Measurements from ENCODE around the gene TIA1. TPM values are rescaled to one million over a fixed set of nuclear protein-coding genes. Genes with fewer than 3 reads are reported as not detected.

TIA1 gene
- total and polyA plus RNA-seq, 2 donors from 2014 or later: 39.4 to 97.6 TPM

DNA sequence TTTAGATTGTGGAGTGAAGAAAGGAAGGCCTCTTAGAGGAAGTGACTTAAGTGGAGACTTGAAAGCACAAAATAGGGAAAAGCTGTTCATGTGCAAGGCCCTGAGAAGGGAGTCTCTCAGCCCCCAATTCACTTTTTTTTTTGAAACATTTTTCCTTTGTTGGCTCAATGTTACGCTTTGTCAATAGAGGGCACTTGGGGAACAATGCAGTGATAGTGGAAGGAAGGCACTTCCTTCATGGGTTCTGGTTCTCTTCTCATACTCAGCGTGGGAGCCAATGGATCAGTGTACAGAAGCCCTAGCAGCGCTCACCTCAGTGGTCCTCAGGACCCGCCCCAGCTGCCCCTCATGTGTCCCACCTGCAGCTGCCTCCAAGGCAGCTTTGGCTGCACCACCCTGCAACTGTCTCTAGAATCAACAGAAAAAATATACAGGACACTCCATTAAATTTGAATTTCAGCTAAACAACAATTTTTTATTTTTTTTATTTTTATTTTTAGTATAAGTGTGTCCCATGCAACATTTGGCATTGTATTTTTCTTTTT is 49.0 kb downstream of the TIA1 start:
- H3K27ac ChIP-seq (ENCODE audit: low read depth in 2 of 2, low read length in 2 of 2): no peak overlapping the region
- no peaks in the 10 kb centered on the region for H3K9me3 ChIP-seq (ENCODE audit: control insufficient read depth in 2 of 3, insufficient read depth in 1 of 3, low read length in 3 of 3)
- no peak overlapping the region for H3K4me3 ChIP-seq (ENCODE audit: low read length in 3 of 3)
- DNase-seq: no peak
- no peaks in the 10 kb centered on the region for H3K27me3 ChIP-seq (ENCODE audit: control insufficient read depth, insufficient read depth, low read length)
- TF ChIP-seq, protein P1, sequence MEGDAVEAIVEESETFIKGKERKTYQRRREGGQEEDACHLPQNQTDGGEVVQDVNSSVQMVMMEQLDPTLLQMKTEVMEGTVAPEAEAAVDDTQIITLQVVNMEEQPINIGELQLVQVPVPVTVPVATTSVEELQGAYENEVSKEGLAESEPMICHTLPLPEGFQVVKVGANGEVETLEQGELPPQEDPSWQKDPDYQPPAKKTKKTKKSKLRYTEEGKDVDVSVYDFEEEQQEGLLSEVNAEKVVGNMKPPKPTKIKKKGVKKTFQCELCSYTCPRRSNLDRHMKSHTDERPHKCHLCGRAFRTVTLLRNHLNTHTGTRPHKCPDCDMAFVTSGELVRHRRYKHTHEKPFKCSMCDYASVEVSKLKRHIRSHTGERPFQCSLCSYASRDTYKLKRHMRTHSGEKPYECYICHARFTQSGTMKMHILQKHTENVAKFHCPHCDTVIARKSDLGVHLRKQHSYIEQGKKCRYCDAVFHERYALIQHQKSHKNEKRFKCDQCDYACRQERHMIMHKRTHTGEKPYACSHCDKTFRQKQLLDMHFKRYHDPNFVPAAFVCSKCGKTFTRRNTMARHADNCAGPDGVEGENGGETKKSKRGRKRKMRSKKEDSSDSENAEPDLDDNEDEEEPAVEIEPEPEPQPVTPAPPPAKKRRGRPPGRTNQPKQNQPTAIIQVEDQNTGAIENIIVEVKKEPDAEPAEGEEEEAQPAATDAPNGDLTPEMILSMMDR (IDR thresholded peaks at IDR 0.05; ENCODE audit: borderline replicate concordance, extremely low read depth, insufficient read depth): no peak
- FAIRE-seq: no peak
- no peak overlapping the region for H3K9ac ChIP-seq (ENCODE audit: low read length in 3 of 3)
- H3K36me3 ChIP-seq (ENCODE audit: control insufficient read depth in 2 of 3, insufficient read depth in 3 of 3, low read length in 3 of 3): no peaks in the 10 kb centered on the region
- intact Hi-C loops (cut with DNase I): no loop called here
- no peaks in the 10 kb centered on the region for H3K4me1 ChIP-seq (ENCODE audit: control insufficient read depth in 2 of 3, insufficient read depth in 2 of 3, low read depth in 1 of 3, low read length in 3 of 3)

DNA sequence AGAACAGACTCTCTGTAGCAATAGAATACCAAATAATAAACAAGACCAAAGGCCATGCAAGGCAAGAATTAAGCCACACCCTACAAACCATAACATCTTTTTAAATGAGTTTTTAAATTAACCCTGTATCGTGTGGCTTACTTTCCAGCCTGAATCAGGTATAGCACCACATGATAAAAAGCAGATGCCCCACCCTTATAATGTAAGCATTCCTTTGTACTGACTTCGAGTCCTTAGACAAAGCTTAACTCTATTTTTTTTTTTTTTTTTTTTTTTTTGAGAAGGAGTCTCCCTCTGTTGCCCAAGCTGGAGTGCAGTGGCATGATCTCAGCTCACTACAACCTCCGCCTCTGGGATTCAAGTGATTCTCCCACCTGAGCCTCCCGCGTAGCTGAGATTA is 55.9 kb downstream of the TIA1 start:
- Histone ChIP-seq H3K9me3 (ENCODE audit: control insufficient read depth in 2 of 3, insufficient read depth in 1 of 3, low read length in 3 of 3) (no peaks in the 10 kb centered on the region), H3K9ac (ENCODE audit: low read length in 3 of 3) (no peak overlapping the region), H3K36me3 (ENCODE audit: control insufficient read depth in 2 of 3, insufficient read depth in 3 of 3, low read length in 3 of 3) (no peaks in the 10 kb centered on the region), H3K27me3 (ENCODE audit: control insufficient read depth, insufficient read depth, low read length) (no peaks in the 10 kb centered on the region), H3K27ac (ENCODE audit: low read depth in 2 of 2, low read length in 2 of 2) (no peak overlapping the region), H3K4me1 (ENCODE audit: control insufficient read depth in 2 of 3, insufficient read depth in 2 of 3, low read depth in 1 of 3, low read length in 3 of 3) (peaks cover 0 to 5% (median 2%) of the 10 kb centered on the region in 3 donors), H3K4me3 (ENCODE audit: low read length in 3 of 3) (no peak overlapping the region)
- TF ChIP-seq, protein P1 (IDR thresholded peaks at IDR 0.05; ENCODE audit: borderline replicate concordance, extremely low read depth, insufficient read depth): no peak
- FAIRE-seq (no peak), DNase-seq (no peak)
- intact Hi-C loops (cut with DNase I): no loop called here

DNA sequence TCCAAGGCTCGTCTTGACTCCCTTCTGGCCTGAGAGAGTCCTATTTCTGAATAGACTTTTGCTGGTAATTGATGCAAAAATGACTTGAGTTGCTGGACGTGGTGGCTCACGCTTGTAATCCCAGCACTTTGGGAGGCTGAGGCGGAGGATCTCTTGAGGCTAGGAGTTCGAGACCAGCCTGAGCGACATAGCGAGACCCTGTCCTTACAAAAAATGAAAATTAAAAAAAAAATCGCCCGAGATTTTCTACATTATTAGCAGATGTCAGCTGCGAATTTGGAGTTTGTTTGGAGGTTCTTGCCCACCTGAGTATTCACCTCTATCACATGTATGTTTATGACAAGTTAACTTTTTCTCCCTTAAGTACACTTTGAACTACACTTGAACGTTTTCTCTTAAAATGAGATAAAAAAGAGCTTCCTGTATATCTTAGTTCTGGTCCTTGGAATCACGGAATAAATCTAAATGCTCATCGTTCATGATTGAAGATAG is 57.1 kb downstream of the TIA1 start:
- DNase-seq: no peak
- FAIRE-seq: no peak
- intact Hi-C loops (cut with DNase I): no loop called here
- Histone ChIP-seq H3K4me3 (ENCODE audit: low read length in 3 of 3) (peak overlapping the region; percentile 57 to 99 (median 96)), H3K27ac (ENCODE audit: low read depth in 2 of 2, low read length in 2 of 2) (peak overlapping the region; percentile 97 to 99), H3K36me3 (ENCODE audit: control insufficient read depth in 2 of 3, insufficient read depth in 3 of 3, low read length in 3 of 3) (no peaks in the 10 kb centered on the region), H3K9ac (ENCODE audit: low read length in 3 of 3) (peak overlapping the region; percentile 16 to 97 (median 95)), H3K27me3 (ENCODE audit: control insufficient read depth, insufficient read depth, low read length) (no peaks in the 10 kb centered on the region), H3K9me3 (ENCODE audit: control insufficient read depth in 2 of 3, insufficient read depth in 1 of 3, low read length in 3 of 3) (no peaks in the 10 kb centered on the region), H3K4me1 (ENCODE audit: control insufficient read depth in 2 of 3, insufficient read depth in 2 of 3, low read depth in 1 of 3, low read length in 3 of 3) (peaks cover 0 to 5% (median 2%) of the 10 kb centered on the region in 3 donors)
- TF ChIP-seq, protein P1 (IDR thresholded peaks at IDR 0.05; ENCODE audit: borderline replicate concordance, extremely low read depth, insufficient read depth): no peak
